Heart left ventricle (tissue), 13 donors: ENCODE results near the gene MICAL2.

Experiments
- POLR2A ChIP-seq, 2 donors: fragments of 450-650 bp; IDR thresholded peaks; one replicate each; pipeline ENCODE4 v1.6.1; 2017; ENCODE audit warnings: antibody characterized with exemption in 2 of 2, mild to moderate bottlenecking in 2 of 2, moderate library complexity in 2 of 2
- TF ChIP-seq, protein P1 (sequence below), 12 donors: fragments of 200-600 bp; sonication (generic) in 4 of 12; IDR thresholded peaks; one replicate each; pipeline versions ENCODE4 v1.5.0 to v1.8.0; 2018 to 2022; ENCODE audit warnings: antibody characterized with exemption in 12 of 12, mild to moderate bottlenecking in 5 of 12
- donor health status: ischemic (EF 13 %, LVEDD 7.1; RV severe dilation, severe dysfunction).
- donor health status: DM: no; HTN: yes; CAD: no.
- donor health status: DM: no; HTN: no; CAD: no.
- donor health status: ischemic (EF 25% LVEDD 6.9; RV normal size, moderate dysfunction).
- donor health status: ischemic (EF 25% LVEDD 5.7; RV mildly dilated, moderate dysfunction).
- donor health status: ischemic (EF 35%, LVEDD 5.7; RV mildly dilated, moderate dysfunction).
- donor health status: nonischemic (EF 11% LVEDD 7.7; RV severe dilation, severe dysfunction).
- donor health status: DM: yes; HTN: yes; CAD: no.
- donor health status: PGD.
- donor health status: ischemic (EF 29% LVEDD 5.4; RV normal size, mild dysfunction).
- donor health status: nonischemic (EF 23%, LVEDD 6.1; RV moderate dilation, normal function).

DNA sequence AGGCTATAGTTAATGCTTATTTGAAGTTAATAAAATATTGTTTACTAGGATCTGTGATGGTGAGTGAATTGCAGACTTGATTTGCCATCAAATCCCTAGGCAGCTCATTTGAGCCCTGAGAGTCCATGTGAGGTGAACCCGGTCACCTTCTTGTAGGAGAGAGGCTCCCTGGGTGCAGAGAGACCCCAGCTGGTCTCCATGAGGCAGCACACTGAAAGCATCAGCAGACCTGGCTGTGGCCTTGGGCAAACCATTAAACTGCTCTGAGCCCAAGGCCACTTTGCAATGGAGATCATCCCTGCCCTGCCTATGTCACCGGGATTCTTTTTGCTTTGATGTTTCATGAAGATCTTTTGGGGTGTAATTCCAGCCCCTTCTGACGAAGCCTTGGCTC lies 125.2 kb downstream of the MICAL2 start:
- TF ChIP-seq, protein P1, sequence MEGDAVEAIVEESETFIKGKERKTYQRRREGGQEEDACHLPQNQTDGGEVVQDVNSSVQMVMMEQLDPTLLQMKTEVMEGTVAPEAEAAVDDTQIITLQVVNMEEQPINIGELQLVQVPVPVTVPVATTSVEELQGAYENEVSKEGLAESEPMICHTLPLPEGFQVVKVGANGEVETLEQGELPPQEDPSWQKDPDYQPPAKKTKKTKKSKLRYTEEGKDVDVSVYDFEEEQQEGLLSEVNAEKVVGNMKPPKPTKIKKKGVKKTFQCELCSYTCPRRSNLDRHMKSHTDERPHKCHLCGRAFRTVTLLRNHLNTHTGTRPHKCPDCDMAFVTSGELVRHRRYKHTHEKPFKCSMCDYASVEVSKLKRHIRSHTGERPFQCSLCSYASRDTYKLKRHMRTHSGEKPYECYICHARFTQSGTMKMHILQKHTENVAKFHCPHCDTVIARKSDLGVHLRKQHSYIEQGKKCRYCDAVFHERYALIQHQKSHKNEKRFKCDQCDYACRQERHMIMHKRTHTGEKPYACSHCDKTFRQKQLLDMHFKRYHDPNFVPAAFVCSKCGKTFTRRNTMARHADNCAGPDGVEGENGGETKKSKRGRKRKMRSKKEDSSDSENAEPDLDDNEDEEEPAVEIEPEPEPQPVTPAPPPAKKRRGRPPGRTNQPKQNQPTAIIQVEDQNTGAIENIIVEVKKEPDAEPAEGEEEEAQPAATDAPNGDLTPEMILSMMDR (IDR thresholded peaks at IDR 0.05) = peak in 5 of 12 donors; percentile 17 to 43 (median 21)
- TF ChIP-seq POLR2A (IDR thresholded peaks at IDR 0.05) = no peak
